PC-3 (cell line): Measurements from ENCODE around the gene GRXCR2.

Experiments used
- CTCF ChIP-seq: fragments of 300-600 bp; sonication (generic); conservative IDR thresholded peaks from 2 replicates; pipeline ENCODE4 v1.5.1; 2017; ENCODE audit warnings: antibody characterized with exemption, low read depth, mild to moderate bottlenecking, low read length
- EZH2 ChIP-seq: fragments of 300-600 bp; sonication (generic); IDR thresholded peaks from one replicate; pipeline ENCODE4 v1.6.1; 2017; ENCODE audit warnings: antibody characterized with exemption, mild to moderate bottlenecking, low read length; ENCODE audit not compliant: unreplicated experiment

- TF ChIP-seq CTCF: no peak
- TF ChIP-seq EZH2: no peak
Observed at GRCh38 chr5:145858959-145859358, 13.9 kb downstream of the GRXCR2 start.
